H1 (cell line): ENCODE measurements around the gene PHKG2. TPM values are rescaled to one million over a fixed set of nuclear protein-coding genes. Genes with fewer than 3 reads are reported as not detected.

Experiments
- CTCF ChIA-PET: fragments of 300-600 bp; sonication (Branson Sonifier 250); formaldehyde crosslinking; loops from one replicate; lab custom pipeline; 2021; ENCODE audit not compliant: partially characterized antibody; lab: Charles Lee
- POLR2A ChIA-PET: fragments of 300-600 bp; sonication (Branson Sonifier 250); formaldehyde crosslinking; loops from one replicate; lab custom pipeline; 2021; ENCODE audit warnings: inconsistent platforms; ENCODE audit not compliant: partially characterized antibody; lab: Charles Lee
- DNase-seq, 2 experiments: peaks; one replicate each; pipeline versions ENCODE4 v3.0.0 to v3.0.0-alpha.2; 2010 to 2022; ENCODE audit warnings: low spot score in 2 of 2, low read depth in 1 of 2, mixed read lengths in 1 of 2
- FAIRE-seq: peaks from 2 replicates; lab custom pipeline; 2011; peaks lifted over from hg19 to GRCh38; lab: Jason Lieb, UNC
- H2AFZ ChIP-seq: 2 replicates; pipeline ENCODE4 v1.8.1; 2012; ENCODE audit warnings: low read length, inconsistent platforms
- H2AK5ac ChIP-seq: 2 replicates; pipeline ENCODE4 v1.6.1; 2013; ENCODE audit warnings: low read depth, low read length
- H2BK120ac ChIP-seq: replicated peaks from 2 replicates; pipeline ENCODE3; 2013; ENCODE audit warnings: low read depth, low read length, inconsistent platforms
- H2BK12ac ChIP-seq: 2 replicates; pipeline ENCODE4 v1.6.1; 2013; ENCODE audit warnings: low read depth, low read length
- H2BK15ac ChIP-seq: 2 replicates; pipeline ENCODE4 v1.6.1; 2013; ENCODE audit warnings: low read length
- H2BK20ac ChIP-seq: 2 replicates; pipeline ENCODE4 v1.6.1; 2013; ENCODE audit warnings: low read length
- H2BK5ac ChIP-seq: 2 replicates; pipeline ENCODE4 v1.6.1; 2013; ENCODE audit warnings: low read depth, low read length
- H3K14ac ChIP-seq: 2 replicates; pipeline ENCODE4 v1.6.1; 2013; ENCODE audit warnings: inconsistent platforms; ENCODE audit not compliant: insufficient read length
- H3K18ac ChIP-seq: 2 replicates; pipeline ENCODE4 v1.6.1; 2013; ENCODE audit warnings: low read length; ENCODE audit errors: extremely low read depth
- H3K23ac ChIP-seq: 2 replicates; pipeline ENCODE4 v1.6.1; 2013; ENCODE audit warnings: inconsistent platforms; ENCODE audit not compliant: insufficient read length
- H3K23me2 ChIP-seq: 2 replicates; pipeline ENCODE4 v1.6.1; 2013; ENCODE audit warnings: low read depth, low read length
- H3K27ac ChIP-seq: 2 replicates; pipeline ENCODE4 v1.6.1; 2011; ENCODE audit warnings: low read depth, low read length, inconsistent platforms
- H3K27me3 ChIP-seq, 4 experiments: replicated peaks in 1 of 4; 1 replicate in 1 of 4; 2 replicates in 3 of 4; pipeline versions ENCODE4 v1.6.1 to v1.8.1; 2011 to 2013; ENCODE audit warnings: low read length in 3 of 4, mild to moderate bottlenecking in 3 of 4, inconsistent platforms in 2 of 4, mixed read lengths in 2 of 4, moderate library complexity in 1 of 4; ENCODE audit not compliant: control insufficient read depth in 3 of 4, insufficient read depth in 3 of 4; ENCODE audit errors: extremely low read depth in 1 of 4
- H3K36me3 ChIP-seq, 4 experiments: 2 replicates each; pipeline versions ENCODE4 v1.6.1 to v1.8.1; 2011 to 2013; ENCODE audit warnings: mild to moderate bottlenecking in 4 of 4, low read length in 3 of 4, moderate library complexity in 2 of 4, control low read depth in 1 of 4, inconsistent platforms in 1 of 4; ENCODE audit not compliant: insufficient read depth in 4 of 4, control insufficient read depth in 2 of 4
- H3K4ac ChIP-seq: replicated peaks from 2 replicates; pipeline ENCODE3; 2013; ENCODE audit warnings: low read length, low read depth, mixed read lengths, inconsistent platforms; ENCODE audit not compliant: insufficient read length
- H3K4me1 ChIP-seq, 4 experiments: replicated peaks in 1 of 4; 1 replicate in 1 of 4; 2 replicates in 3 of 4; pipeline versions ENCODE4 v1.6.1 to v1.8.1; 2011 to 2013; ENCODE audit warnings: low read length in 3 of 4, inconsistent platforms in 2 of 4, mixed read lengths in 1 of 4; ENCODE audit not compliant: insufficient read depth in 4 of 4, control insufficient read depth in 3 of 4
- H3K4me2 ChIP-seq, 2 experiments: 2 replicates each; pipeline versions ENCODE4 v1.6.1 to v1.8.1; 2011 to 2013; ENCODE audit warnings: low read depth in 2 of 2, low read length in 2 of 2, control low read depth in 1 of 2, inconsistent platforms in 1 of 2, mild to moderate bottlenecking in 1 of 2; ENCODE audit not compliant: insufficient read depth in 1 of 2
- H3K4me3 ChIP-seq, 4 experiments: fragments of 200-600, 300-600 bp in 1 of 4; sonication (generic), shearing (Covaris generic), sonication (Bioruptor Twin) in 1 of 4; 2 replicates each; pipeline versions ENCODE4 v1.5.1 to v1.8.1; 2011 to 2016; ENCODE audit warnings: low read length in 4 of 4, low read depth in 3 of 4, control low read depth in 2 of 4, inconsistent platforms in 2 of 4, mild to moderate bottlenecking in 2 of 4, mixed read lengths in 1 of 4, moderate library complexity in 1 of 4; ENCODE audit not compliant: insufficient read depth in 2 of 4; ENCODE audit errors: extremely low read depth in 1 of 4
- H3K56ac ChIP-seq: replicated peaks from 2 replicates; pipeline ENCODE3; 2013; ENCODE audit warnings: low read depth, mild to moderate bottlenecking, mixed read lengths, low read length, inconsistent platforms; ENCODE audit not compliant: insufficient read length
- H3K79me1 ChIP-seq: 2 replicates; pipeline ENCODE4 v1.6.1; 2013; ENCODE audit warnings: low read depth, low read length, control low read depth
- H3K79me2 ChIP-seq, 2 experiments: 2 replicates each; pipeline versions ENCODE4 v1.6.1 to v1.8.1; 2012 to 2013; ENCODE audit warnings: low read length in 2 of 2, mild to moderate bottlenecking in 2 of 2, inconsistent platforms in 1 of 2; ENCODE audit not compliant: insufficient read depth in 2 of 2, control insufficient read depth in 1 of 2
- H3K9ac ChIP-seq, 4 experiments: replicated peaks in 1 of 4; 1 replicate in 1 of 4; 2 replicates in 3 of 4; pipeline versions ENCODE4 v1.6.1 to v1.8.1; 2011 to 2013; ENCODE audit warnings: low read depth in 3 of 4, low read length in 3 of 4, control low read depth in 2 of 4, mild to moderate bottlenecking in 2 of 4, moderate library complexity in 2 of 4, inconsistent platforms in 1 of 4; ENCODE audit errors: extremely low read depth in 1 of 4
- H3K9me3 ChIP-seq, 2 experiments: 2 replicates each; pipeline versions ENCODE4 v1.6.1 to v1.8.1; 2012 to 2013; ENCODE audit warnings: mild to moderate bottlenecking in 2 of 2, moderate library complexity in 2 of 2, control low read depth in 1 of 2, inconsistent platforms in 1 of 2, low read depth in 1 of 2, low read length in 1 of 2, mixed read lengths in 1 of 2; ENCODE audit not compliant: insufficient read depth in 2 of 2
- H4K20me1 ChIP-seq, 2 experiments: replicated peaks in 1 of 2; 2 replicates each; pipeline versions ENCODE3 to v1.8.1; 2011 to 2013; ENCODE audit warnings: inconsistent platforms in 2 of 2, low read length in 2 of 2, mild to moderate bottlenecking in 1 of 2; ENCODE audit not compliant: insufficient read depth in 2 of 2, control insufficient read depth in 1 of 2
- H4K5ac ChIP-seq: 2 replicates; pipeline ENCODE4 v1.6.1; 2013; ENCODE audit warnings: low read length, low read depth, mixed read lengths, inconsistent platforms; ENCODE audit not compliant: insufficient read length
- H4K8ac ChIP-seq: 2 replicates; pipeline ENCODE4 v1.8.0; 2013; ENCODE audit warnings: mild to moderate bottlenecking, moderate library complexity, low read length, inconsistent platforms; ENCODE audit not compliant: insufficient read depth; ENCODE audit errors: extremely low read depth
- H4K91ac ChIP-seq: replicated peaks from 2 replicates; pipeline ENCODE3; 2013; ENCODE audit warnings: low read length, mixed read lengths, inconsistent platforms; ENCODE audit not compliant: insufficient read length
- ATF2 ChIP-seq: IDR thresholded peaks from 2 replicates; pipeline ENCODE4 v1.6.1; 2012; ENCODE audit warnings: low read length, inconsistent platforms
- HDAC2 ChIP-seq, 2 experiments: fragments of 300-600 bp in 1 of 2; sonication (generic) in 1 of 2; IDR thresholded peaks; 2 replicates each; pipeline ENCODE4 v1.6.1; 2011 to 2012; ENCODE audit warnings: low read depth in 2 of 2, low read length in 2 of 2, mild to moderate bottlenecking in 2 of 2, moderate library complexity in 2 of 2, borderline replicate concordance in 1 of 2, inconsistent platforms in 1 of 2
- RNF2 ChIP-seq: fragments of 200-900, 300-1000 bp; sonication (generic); IDR thresholded peaks from 2 replicates; pipeline ENCODE4 v1.7.1; 2016; ENCODE audit warnings: borderline replicate concordance, low read depth, mild to moderate bottlenecking, antibody characterized with exemption, low read length; ENCODE audit not compliant: poor library complexity, severe bottlenecking; ENCODE audit errors: missing control alignments
- SIRT6 ChIP-seq: IDR thresholded peaks from one replicate; pipeline ENCODE4 v1.7.1; 2012; ENCODE audit warnings: low read length, inconsistent platforms
- TAF1 ChIP-seq: IDR thresholded peaks from 2 replicates; pipeline ENCODE4 v1.6.1; 2011; ENCODE audit warnings: mild to moderate bottlenecking, low read depth, low read length
- TAF7 ChIP-seq: optimal IDR thresholded peaks from 2 replicates; pipeline ENCODE3; 2011; ENCODE audit warnings: low read depth, mild to moderate bottlenecking, inconsistent platforms, low read length, moderate library complexity, borderline replicate concordance
- TBP ChIP-seq: IDR thresholded peaks from 2 replicates; pipeline ENCODE4 v1.6.1; 2011; ENCODE audit warnings: low read depth, low read length, improper control_type of control experiment
- USF2 ChIP-seq: IDR thresholded peaks from 2 replicates; pipeline ENCODE4 v1.6.1; 2011; ENCODE audit warnings: low read length, improper control_type of control experiment
- WGBS, 2 experiments: shearing (Covaris generic) in 1 of 2; methylation state at CpG; one replicate each; pipeline versions ENCODE4 v1.1.6 to v1.1.7; 2013 to 2015; ENCODE audit warnings: low lambda C conversion rate in 2 of 2, mixed read lengths in 2 of 2, inconsistent platforms in 1 of 2, low coverage in 1 of 2, missing lambda C conversion rate in 1 of 2; ENCODE audit not compliant: insufficient replicate concordance in 2 of 2, insufficient coverage in 1 of 2, insufficient read length in 1 of 2; ENCODE audit errors: extremely low coverage in 1 of 2, missing lambda C conversion rate in 1 of 2; 5-methylcytosine and 5-hydroxymethylcytosine counted together
- polyA plus RNA-seq, 7 experiments: library from polyadenylated mRNA; depleted of rRNA in 3 of 7; stranded (reverse) in 5 of 7; unstranded in 2 of 7; fragments of >200 nt in 5 of 7; fragments of 200-250 nt in 2 of 7; gene quantifications; 1 replicate in 5 of 7; 2 replicates in 1 of 7; 4 replicates in 1 of 7; pipeline versions ENCODE4 v1.2.1 to v1.2.3, GENCODE V29; 2011 to 2013; ENCODE audit warnings: missing spikeins in 2 of 7, mixed read lengths in 2 of 7
- total RNA-seq: library from RNA; stranded (reverse); fragmentation: NEBNext Ultra II Directional; extraction: Animal tissue kit (Norgen Biotek cat#: 25700); gene quantifications from 2 replicates; pipeline ENCODE4 v1.2.1, GENCODE V29; 2021

PHKG2 gene
- total and polyA plus RNA-seq, 2 of the 8 experiments (the other 6 are each of a cell fraction or from before 2014, with no cell fraction given): 36.0 to 53.4 TPM

- no peak overlapping the region for H3K23ac ChIP-seq
- no peaks in the 10 kb centered on the region for H3K27me3 ChIP-seq
- H3K4me2 ChIP-seq: no peak overlapping the region
- no peak overlapping the region for H2BK5ac ChIP-seq
- H3K79me2 ChIP-seq: peaks cover 0 to 15% of the 10 kb centered on the region in 2 experiments; a peak in 2 of 4 replicates
- no peak overlapping the region for H3K14ac ChIP-seq
- no peak overlapping the region for H2AFZ ChIP-seq
- no peak for TF ChIP-seq RNF2
- no peak for TF ChIP-seq SIRT6
- TF ChIP-seq HDAC2 (IDR thresholded peaks at IDR 0.05; ENCODE audit: borderline replicate concordance in 1 of 2, low read depth in 2 of 2, low read length in 2 of 2): no peak
- no peak for TF ChIP-seq TBP
- TF ChIP-seq TAF7: no peak
- TF ChIP-seq USF2: no peak
- TF ChIP-seq ATF2: no peak
- no peak for TF ChIP-seq TAF1
- no peak overlapping the region for H4K91ac ChIP-seq
- peaks cover 3 to 11% of the 10 kb centered on the region in 2 experiments for H4K20me1 ChIP-seq
- H3K9ac ChIP-seq: no peak overlapping the region
- no peak overlapping the region for H4K8ac ChIP-seq
- H4K5ac ChIP-seq: no peak overlapping the region
- H3K23me2 ChIP-seq: peaks cover 4% of the 10 kb centered on the region; the same call in 1 of the 2 replicates
- CTCF ChIA-PET: interaction anchor here (0.6 kb wide), 1 partner anchor 334 kb away, joined by 4 read pairs; no protein-coding TSS in a partner anchor
- FAIRE-seq (no peak), DNase-seq (no peak)
- H2BK12ac ChIP-seq: no peak overlapping the region
- no peak overlapping the region for H3K27ac ChIP-seq
- H3K18ac ChIP-seq: no peak overlapping the region
- WGBS, 2 experiments: 95% methylated on average over 4 of the region's 4 CpGs; no CpG with 5 or more reads in 1 of the 2 experiments
- no peaks in the 10 kb centered on the region for H3K9me3 ChIP-seq
- H3K4me1 ChIP-seq: peaks cover 0 to 4% (median 0%) of the 10 kb centered on the region in 4 experiments; a peak in 1 of 7 replicates
- peaks cover 6 to 29% (median 23%) of the 10 kb centered on the region in 4 experiments; a peak in 5 of 8 replicates for H3K36me3 ChIP-seq
- H2BK120ac ChIP-seq: no peak overlapping the region
- peaks cover 8% of the 10 kb centered on the region; the same call in 1 of the 2 replicates for H3K79me1 ChIP-seq
- no peak overlapping the region for H2BK20ac ChIP-seq
- POLR2A ChIA-PET: interaction anchor here (1.9 to 7.1 kb wide), 3 partner anchors 7 to 56 kb away, joined by 4 to 92 read pairs (median 5); partner anchors contain the start of genes CFAP119 and RNF40
- H3K4ac ChIP-seq: no peak overlapping the region
- H2AK5ac ChIP-seq: no peak overlapping the region
- H3K56ac ChIP-seq: no peak overlapping the region
- H2BK15ac ChIP-seq: no peak overlapping the region
- H3K4me3 ChIP-seq: no peak overlapping the region
These were observed 5.4 kb downstream of the PHKG2 start for GRCh38 chr16:30753596-30753995.
